ENCODE measurements around the gene GIGYF2. TPM values are rescaled to one million over a fixed set of nuclear protein-coding genes. Genes with fewer than 3 reads are reported as not detected.
"Not testable (repeated sequence)": the region's sequence is repeated elsewhere in the genome, so short reads cannot be mapped to it uniquely, and the experiment has no call there.

The GIGYF2 gene
- total RNA-seq, 2 donors from 2014 or later = 91.5 to 101 TPM

GRCh38 chr2:232898592-232899543 lies 201.7 kb downstream of the GIGYF2 start:
- DNase-seq (ENCODE audit: low spot score) (no peak), ATAC-seq (no peak)
- no peak overlapping the region for H3K4me3 Mint-ChIP-seq
- H3K36me3 Mint-ChIP-seq = no peaks in the 10 kb centered on the region
- H3K27ac Mint-ChIP-seq = no peak overlapping the region
- H3K9me3 Mint-ChIP-seq = no peaks in the 10 kb centered on the region
- no peaks in the 10 kb centered on the region for H3K4me1 Mint-ChIP-seq (ENCODE audit: low read depth in 2 of 2)
- H3K27me3 Mint-ChIP-seq = no peaks in the 10 kb centered on the region

GRCh38 chr2:232900811-232901735 lies 203.9 kb downstream of the GIGYF2 start:
- H3K9me3 Mint-ChIP-seq = no peaks in the 10 kb centered on the region
- ATAC-seq = no peak
- H3K27ac Mint-ChIP-seq = no peak overlapping the region
- no peaks in the 10 kb centered on the region for H3K4me1 Mint-ChIP-seq (ENCODE audit: low read depth in 2 of 2)
- peak; percentile 48 for DNase-seq (ENCODE audit: low spot score)
- no peak overlapping the region for H3K4me3 Mint-ChIP-seq
- no peaks in the 10 kb centered on the region for H3K36me3 Mint-ChIP-seq
- no peaks in the 10 kb centered on the region for H3K27me3 Mint-ChIP-seq

DNA sequence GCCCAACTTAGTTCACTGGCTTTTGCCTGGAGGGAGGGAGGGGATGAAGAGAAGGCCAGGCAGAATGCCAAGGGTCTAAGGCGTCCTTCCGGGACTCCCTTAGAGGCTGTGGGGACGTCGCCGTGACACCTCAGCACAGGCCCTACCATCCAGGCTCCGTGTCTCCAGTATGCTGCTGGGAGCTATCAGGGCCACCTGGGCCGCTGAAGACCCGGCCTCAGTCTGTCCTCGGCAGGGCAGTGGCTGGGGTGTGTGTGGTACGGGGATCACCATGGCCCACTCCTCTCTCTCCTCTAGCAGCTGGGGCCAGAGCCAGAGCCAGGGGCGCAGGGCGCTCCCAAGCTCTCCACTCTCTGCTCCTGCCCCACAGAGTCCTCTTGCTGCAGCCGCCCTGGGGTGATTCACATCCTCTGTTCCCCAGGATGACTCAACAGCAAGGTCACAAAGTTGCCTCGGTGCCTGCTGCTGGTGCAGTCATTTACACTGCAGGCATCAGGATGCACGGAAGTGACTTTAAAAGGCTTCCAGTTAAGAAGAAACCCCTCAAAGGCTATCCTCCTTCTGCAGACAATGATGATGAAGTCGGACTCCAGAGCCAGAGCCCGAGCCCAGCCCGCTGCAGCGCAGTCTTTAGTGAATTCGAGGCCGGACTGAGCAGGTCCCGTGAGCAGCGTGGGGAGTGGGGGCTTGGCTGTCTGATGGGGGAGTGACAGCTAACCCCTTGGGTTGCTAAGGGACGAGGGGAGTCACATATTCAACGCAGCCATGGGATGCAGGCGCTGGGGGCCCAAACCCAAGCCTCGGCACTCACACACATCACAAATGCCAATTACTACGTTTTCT lies 204.8 kb downstream of the GIGYF2 start:
- ATAC-seq = peak; percentile 36 to 64
- Mint-ChIP-seq H3K27me3 (no peaks in the 10 kb centered on the region), H3K27ac (no peak overlapping the region), H3K4me3 (no peak overlapping the region), H3K9me3 (no peaks in the 10 kb centered on the region), H3K4me1 (ENCODE audit: low read depth in 2 of 2) (no peaks in the 10 kb centered on the region), H3K36me3 (no peaks in the 10 kb centered on the region)
- peak; percentile 34 for DNase-seq (ENCODE audit: low spot score)

GRCh38 chr2:232903989-232904388 lies 206.9 kb downstream of the GIGYF2 start:
- Mint-ChIP-seq H3K4me3 (no peak overlapping the region), H3K27ac (no peak overlapping the region), H3K4me1 (ENCODE audit: low read depth in 2 of 2) (no peaks in the 10 kb centered on the region), H3K36me3 (no peaks in the 10 kb centered on the region), H3K27me3 (peaks cover 5% of the 10 kb centered on the region in 2 donors), H3K9me3 (no peaks in the 10 kb centered on the region)
- ATAC-seq (no peak), DNase-seq (ENCODE audit: low spot score) (peak; percentile 37)

DNA sequence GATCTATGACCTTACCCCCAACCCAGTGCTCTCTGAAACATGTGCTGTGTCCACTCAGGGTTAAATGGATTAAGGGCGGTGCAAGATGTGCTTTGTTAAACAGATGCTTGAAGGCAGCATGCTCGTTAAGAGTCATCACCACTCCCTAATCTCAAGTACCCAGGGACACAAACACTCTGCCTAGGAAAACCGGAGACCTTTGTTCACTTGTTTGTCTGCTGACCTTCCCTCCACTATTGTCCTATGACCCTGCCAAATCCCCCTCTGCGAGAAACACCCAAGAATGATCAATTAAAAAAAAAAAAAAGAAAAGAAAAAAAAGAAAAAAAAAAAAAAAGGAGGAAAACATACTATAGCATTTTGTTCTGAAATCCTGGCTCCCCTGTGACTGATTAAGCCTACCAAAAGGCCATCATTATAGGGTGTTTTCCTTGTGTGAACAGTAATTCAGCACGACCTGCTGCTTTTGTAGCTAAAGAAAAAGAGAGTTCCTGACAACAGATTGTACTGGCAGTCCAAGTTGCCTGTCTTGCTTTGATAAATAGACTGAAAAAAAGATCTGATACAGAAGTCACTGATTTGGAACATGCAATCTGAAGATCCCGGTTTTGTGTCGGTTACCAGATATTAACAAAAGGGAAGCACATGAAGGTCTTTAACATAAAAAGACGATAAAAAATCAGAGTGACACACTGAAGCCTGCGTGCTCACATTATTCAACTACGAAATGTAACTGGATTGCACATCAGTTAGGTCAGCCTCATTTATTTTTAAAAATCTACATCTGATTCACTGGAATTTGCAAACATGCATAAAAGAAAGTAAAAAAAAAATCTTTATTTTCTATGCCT lies 210.0 kb downstream of the GIGYF2 start:
- H3K4me3 Mint-ChIP-seq; DNase-seq (ENCODE audit: low spot score); H3K4me1 Mint-ChIP-seq (ENCODE audit: low read depth in 2 of 2); H3K36me3 Mint-ChIP-seq; ATAC-seq; H3K27ac Mint-ChIP-seq; H3K9me3 Mint-ChIP-seq: not testable (repeated sequence)
- peaks cover 16 to 24% of the 10 kb centered on the region in 2 donors for H3K27me3 Mint-ChIP-seq

GRCh38 chr2:232907718-232908085 lies 210.6 kb downstream of the GIGYF2 start:
- H3K4me3 Mint-ChIP-seq, H3K27ac Mint-ChIP-seq: not testable (repeated sequence)

DNA sequence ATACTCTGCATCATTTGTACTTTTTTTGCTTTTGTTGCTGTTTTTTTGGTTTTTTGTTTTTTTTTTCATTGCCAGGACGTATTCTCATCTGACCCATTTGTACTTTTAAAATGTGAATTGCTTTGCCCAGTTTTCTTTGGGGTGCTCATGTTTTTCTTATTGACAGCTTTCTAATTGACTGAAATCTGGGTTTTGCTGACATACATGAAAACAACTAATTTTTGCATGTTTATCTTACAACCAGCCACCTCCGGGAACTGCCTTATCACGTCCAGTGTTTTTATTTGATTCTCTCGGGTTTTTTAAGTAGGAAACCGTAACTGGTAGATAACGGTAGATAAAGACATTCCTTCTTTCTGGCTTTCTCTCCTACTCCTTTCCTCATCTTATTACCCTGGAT lies 211.6 kb downstream of the GIGYF2 start:
- Mint-ChIP-seq H3K4me1 (ENCODE audit: low read depth in 2 of 2) (no peaks in the 10 kb centered on the region), H3K27ac (no peak overlapping the region), H3K36me3 (peaks cover 6% of the 10 kb centered on the region), H3K4me3 (no peak overlapping the region), H3K9me3 (peaks cover 4% of the 10 kb centered on the region), H3K27me3 (peaks cover 22 to 34% of the 10 kb centered on the region in 2 donors)
- ATAC-seq (no peak), DNase-seq (ENCODE audit: low spot score) (no peak)

More at GRCh38 chr2:232907718-232908085, 210.6 kb downstream of the GIGYF2 start:
- H3K36me3 Mint-ChIP-seq; ATAC-seq; H3K9me3 Mint-ChIP-seq; H3K4me1 Mint-ChIP-seq (ENCODE audit: low read depth in 2 of 2); DNase-seq (ENCODE audit: low spot score): not testable (repeated sequence)
- peaks cover 16 to 26% of the 10 kb centered on the region in 2 donors for H3K27me3 Mint-ChIP-seq

Other genes with a start within 250 kb of the GIGYF2 start
- not detected for gene ALPI, start 241.2 kb upstream of the GIGYF2 start, total RNA-seq
- gene ECEL1, start 209.5 kb upstream of the GIGYF2 start, total RNA-seq = not detected
- not detected for gene PRSS56, start 176.9 kb upstream of the GIGYF2 start, total RNA-seq
- not detected for gene CHRND, start 171.2 kb upstream of the GIGYF2 start, total RNA-seq
- not detected for gene CHRNG, start 157.6 kb upstream of the GIGYF2 start, total RNA-seq
- 1 to 10 TPM; 3.2 to 9.4 TPM for gene TIGD1, start 146.8 kb upstream of the GIGYF2 start, total RNA-seq
- 10 to 100 TPM; 65.6 to 79.2 TPM for gene EIF4E2, start 146.6 kb upstream of the GIGYF2 start, total RNA-seq
- gene EFHD1, start 63.7 kb upstream of the GIGYF2 start, total RNA-seq = under 1 TPM in 1 of 2 donors, not detected in 1; 0.24 TPM
- not detected for gene KCNJ13, start 79.2 kb downstream of the GIGYF2 start, total RNA-seq
- 1 to 10 TPM; 1.5 TPM for gene SNORC, start 172.9 kb downstream of the GIGYF2 start, total RNA-seq

Measured in natural killer cell treated with Interleukin-12 subunit alpha and Interleukin-12 subunit beta and Interleukin-15 and Interleukin-18, amount 100 ng/mL, for 72 hours (primary cell).